ENCODE results near the gene RNF220. TPM values are rescaled to one million over a fixed set of nuclear protein-coding genes. Genes with fewer than 3 reads are reported as not detected.

RNF220 gene
- total RNA-seq, 1 donor from 2014 or later = 25.1 TPM

DNA sequence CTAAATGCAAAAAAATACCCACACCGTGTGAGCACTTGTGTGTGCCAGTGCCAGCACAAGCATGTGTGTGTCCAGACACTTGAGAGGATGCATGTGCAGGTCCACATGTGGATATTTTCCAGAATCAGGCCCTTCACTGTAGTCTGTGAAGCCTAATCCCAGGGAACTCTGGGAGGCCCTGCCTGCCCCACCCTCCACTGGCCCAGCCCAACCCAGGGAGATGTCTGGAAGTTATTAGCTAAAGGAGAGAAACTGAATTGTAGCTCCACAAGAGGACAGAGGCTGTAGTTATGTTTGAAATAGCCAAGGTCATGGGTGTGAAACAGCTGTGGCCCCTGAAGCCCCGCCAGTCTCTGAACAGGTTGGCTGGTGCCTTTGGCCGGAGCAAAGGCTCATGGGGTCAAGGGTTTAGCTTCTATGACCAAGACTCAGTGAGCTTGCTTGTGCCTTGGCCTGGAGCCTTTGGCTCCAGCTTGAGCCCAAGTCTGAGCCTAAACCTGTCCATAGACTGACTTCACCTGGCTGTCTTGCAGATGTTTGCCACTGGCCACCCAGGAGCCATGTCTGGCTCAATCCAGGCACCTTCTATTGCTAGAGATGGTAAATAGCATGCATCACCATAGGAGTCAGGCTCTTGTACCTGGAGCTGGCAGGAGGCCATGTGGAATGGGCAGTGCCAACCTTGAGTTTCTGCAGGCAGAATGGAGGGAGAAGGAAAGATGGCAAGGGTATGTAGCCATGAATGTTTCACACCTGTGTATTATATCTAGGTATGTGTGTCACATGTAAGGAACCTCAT lies 199.3 kb downstream of the RNF220 start:
- Histone ChIP-seq H3K9me3 (ENCODE audit: control insufficient read depth in 3 of 3, low read length in 3 of 3) (no peaks in the 10 kb centered on the region), H3K36me3 (ENCODE audit: control insufficient read depth in 3 of 3, insufficient read depth in 3 of 3, low read length in 3 of 3) (no peaks in the 10 kb centered on the region), H3K9ac (ENCODE audit: low read depth in 1 of 3, low read length in 3 of 3) (peak overlapping the region in 1 of 3 donors; percentile 17), H3K4me1 (ENCODE audit: control insufficient read depth in 3 of 3, insufficient read depth in 3 of 3, low read length in 3 of 3) (peaks cover 5 to 25% (median 11%) of the 10 kb centered on the region in 3 donors), H3K4me3 (ENCODE audit: low read length in 3 of 3) (no peak overlapping the region), H3K27me3 (ENCODE audit: control insufficient read depth in 3 of 3, insufficient read depth in 3 of 3, low read length in 3 of 3) (peaks cover 0 to 15% (median 7%) of the 10 kb centered on the region in 3 donors), H3K27ac (ENCODE audit: low read depth, low read length) (no peak overlapping the region)

DNA sequence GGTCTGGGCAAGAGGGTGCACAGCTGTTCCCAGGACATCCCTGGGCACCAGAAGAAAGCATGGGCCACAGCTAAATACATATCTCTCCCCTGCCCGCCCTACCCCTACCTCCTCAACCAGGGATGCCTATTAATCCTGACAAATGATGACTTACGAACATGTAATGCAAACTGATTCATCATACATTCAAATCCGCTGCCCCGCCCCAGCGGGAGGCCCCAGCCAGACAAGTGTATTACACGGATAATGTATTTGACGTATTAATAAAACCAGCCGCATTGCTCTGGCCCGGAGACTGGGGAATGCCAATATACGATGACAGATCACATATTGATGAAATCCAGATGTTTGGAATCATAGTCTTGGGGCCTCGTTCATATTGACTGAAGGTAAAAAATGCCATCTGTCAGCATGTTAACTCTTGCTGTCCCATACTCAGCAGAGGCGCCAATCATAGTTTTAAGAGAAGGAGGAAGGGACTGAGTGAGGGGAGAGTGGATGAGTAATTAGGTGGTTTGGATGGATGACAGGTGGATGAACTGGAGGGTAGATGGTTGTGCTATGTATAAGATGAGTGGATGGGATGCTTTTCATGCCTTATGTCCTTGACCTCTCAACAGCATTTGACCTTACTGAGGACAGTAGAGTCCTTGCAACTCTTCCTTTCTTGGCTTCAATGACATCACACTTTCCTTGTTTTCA lies 201.0 kb downstream of the RNF220 start:
- Histone ChIP-seq H3K4me1 (ENCODE audit: control insufficient read depth in 3 of 3, insufficient read depth in 3 of 3, low read length in 3 of 3) (peaks cover 5 to 30% (median 11%) of the 10 kb centered on the region in 3 donors), H3K9me3 (ENCODE audit: control insufficient read depth in 3 of 3, low read length in 3 of 3) (no peaks in the 10 kb centered on the region), H3K36me3 (ENCODE audit: control insufficient read depth in 3 of 3, insufficient read depth in 3 of 3, low read length in 3 of 3) (no peaks in the 10 kb centered on the region), H3K4me3 (ENCODE audit: low read length in 3 of 3) (no peak overlapping the region), H3K27me3 (ENCODE audit: control insufficient read depth in 3 of 3, insufficient read depth in 3 of 3, low read length in 3 of 3) (peaks cover 0 to 7% (median 7%) of the 10 kb centered on the region in 3 donors), H3K9ac (ENCODE audit: low read depth in 1 of 3, low read length in 3 of 3) (no peak overlapping the region), H3K27ac (ENCODE audit: low read depth, low read length) (no peak overlapping the region)

DNA sequence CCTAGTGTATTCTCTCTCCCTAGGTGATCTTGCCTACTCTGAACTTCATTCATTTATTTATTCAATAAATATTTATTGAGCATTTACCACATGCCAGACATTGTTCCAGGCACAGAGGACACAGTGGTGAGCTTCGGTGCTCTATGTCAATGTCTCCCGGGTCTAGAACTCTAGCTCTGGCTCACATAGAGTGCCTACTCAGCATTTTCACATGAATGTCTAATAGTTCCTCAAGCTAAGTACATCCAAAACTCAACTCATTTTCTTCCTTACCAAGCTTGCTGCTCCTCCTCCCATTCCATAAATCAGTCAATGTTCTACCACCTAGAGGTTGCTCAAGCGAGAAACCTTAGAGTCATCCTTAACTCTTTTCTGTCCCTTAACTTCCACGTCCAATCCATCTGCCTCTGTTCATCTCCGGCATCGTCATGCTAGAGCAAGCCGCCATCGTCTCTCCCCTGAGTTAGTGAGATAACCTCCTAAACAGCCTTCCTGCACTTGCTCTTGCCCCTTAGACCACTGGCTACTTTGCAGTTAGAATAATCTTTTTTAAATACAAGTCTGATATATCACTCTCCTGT lies 201.7 kb downstream of the RNF220 start:
- Histone ChIP-seq H3K9ac (ENCODE audit: low read depth in 1 of 3, low read length in 3 of 3) (no peak overlapping the region), H3K9me3 (ENCODE audit: control insufficient read depth in 3 of 3, low read length in 3 of 3) (no peaks in the 10 kb centered on the region), H3K27ac (ENCODE audit: low read depth, low read length) (no peak overlapping the region), H3K27me3 (ENCODE audit: control insufficient read depth in 3 of 3, insufficient read depth in 3 of 3, low read length in 3 of 3) (peaks cover 0 to 7% (median 7%) of the 10 kb centered on the region in 3 donors), H3K4me1 (ENCODE audit: control insufficient read depth in 3 of 3, insufficient read depth in 3 of 3, low read length in 3 of 3) (peaks cover 5 to 30% (median 11%) of the 10 kb centered on the region in 3 donors), H3K4me3 (ENCODE audit: low read length in 3 of 3) (no peak overlapping the region), H3K36me3 (ENCODE audit: control insufficient read depth in 3 of 3, insufficient read depth in 3 of 3, low read length in 3 of 3) (no peaks in the 10 kb centered on the region)

DNA sequence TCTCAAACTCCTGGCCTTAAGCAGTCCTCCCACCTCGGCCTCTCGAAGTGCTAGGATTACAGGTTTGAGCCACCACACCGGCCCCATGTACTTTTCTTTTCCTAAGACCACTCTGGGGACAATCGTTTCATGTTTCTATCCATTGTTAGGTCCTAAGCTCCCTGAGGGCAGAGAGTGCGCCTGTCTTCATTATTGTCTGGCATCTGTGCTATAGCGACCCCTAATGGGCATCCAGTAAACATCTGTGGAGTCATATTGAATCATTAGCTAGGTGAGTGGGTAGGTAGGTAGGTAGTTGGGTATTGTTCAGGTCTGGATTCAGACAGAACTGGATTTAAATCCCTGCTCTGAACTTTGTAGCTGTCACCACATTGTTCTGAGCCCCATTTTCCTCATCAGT lies 203.1 kb downstream of the RNF220 start:
- Histone ChIP-seq H3K27ac (ENCODE audit: low read depth, low read length) (no peak overlapping the region), H3K9me3 (ENCODE audit: control insufficient read depth in 3 of 3, low read length in 3 of 3) (no peaks in the 10 kb centered on the region), H3K4me3 (ENCODE audit: low read length in 3 of 3) (no peak overlapping the region), H3K27me3 (ENCODE audit: control insufficient read depth in 3 of 3, insufficient read depth in 3 of 3, low read length in 3 of 3) (peaks cover 0 to 7% (median 3%) of the 10 kb centered on the region in 3 donors), H3K4me1 (ENCODE audit: control insufficient read depth in 3 of 3, insufficient read depth in 3 of 3, low read length in 3 of 3) (peaks cover 2 to 19% (median 2%) of the 10 kb centered on the region in 3 donors), H3K36me3 (ENCODE audit: control insufficient read depth in 3 of 3, insufficient read depth in 3 of 3, low read length in 3 of 3) (no peaks in the 10 kb centered on the region), H3K9ac (ENCODE audit: low read depth in 1 of 3, low read length in 3 of 3) (no peak overlapping the region)

DNA sequence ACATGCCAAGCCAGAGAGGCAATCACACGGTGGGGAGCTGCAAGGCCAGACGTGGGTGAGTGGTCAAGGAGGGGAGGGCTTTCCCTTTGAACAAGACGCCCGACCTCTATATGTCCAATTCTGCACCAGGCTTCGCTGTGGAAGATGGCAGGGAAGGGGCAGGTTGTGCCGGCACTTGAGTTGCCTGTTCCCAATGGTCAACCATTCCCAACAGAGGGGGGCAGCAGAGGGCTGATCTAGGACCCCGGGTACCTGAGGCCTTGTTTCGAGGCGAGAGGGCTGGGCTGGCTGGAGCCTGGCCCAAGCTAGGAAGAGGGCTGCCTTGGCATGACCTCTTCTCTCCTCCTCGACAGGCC lies 204.3 kb downstream of the RNF220 start:
- H3K9me3 ChIP-seq (ENCODE audit: control insufficient read depth in 3 of 3, low read length in 3 of 3) = no peaks in the 10 kb centered on the region
- no peak overlapping the region for H3K27ac ChIP-seq (ENCODE audit: low read depth, low read length)
- no peak overlapping the region for H3K9ac ChIP-seq (ENCODE audit: low read depth in 1 of 3, low read length in 3 of 3)

DNA sequence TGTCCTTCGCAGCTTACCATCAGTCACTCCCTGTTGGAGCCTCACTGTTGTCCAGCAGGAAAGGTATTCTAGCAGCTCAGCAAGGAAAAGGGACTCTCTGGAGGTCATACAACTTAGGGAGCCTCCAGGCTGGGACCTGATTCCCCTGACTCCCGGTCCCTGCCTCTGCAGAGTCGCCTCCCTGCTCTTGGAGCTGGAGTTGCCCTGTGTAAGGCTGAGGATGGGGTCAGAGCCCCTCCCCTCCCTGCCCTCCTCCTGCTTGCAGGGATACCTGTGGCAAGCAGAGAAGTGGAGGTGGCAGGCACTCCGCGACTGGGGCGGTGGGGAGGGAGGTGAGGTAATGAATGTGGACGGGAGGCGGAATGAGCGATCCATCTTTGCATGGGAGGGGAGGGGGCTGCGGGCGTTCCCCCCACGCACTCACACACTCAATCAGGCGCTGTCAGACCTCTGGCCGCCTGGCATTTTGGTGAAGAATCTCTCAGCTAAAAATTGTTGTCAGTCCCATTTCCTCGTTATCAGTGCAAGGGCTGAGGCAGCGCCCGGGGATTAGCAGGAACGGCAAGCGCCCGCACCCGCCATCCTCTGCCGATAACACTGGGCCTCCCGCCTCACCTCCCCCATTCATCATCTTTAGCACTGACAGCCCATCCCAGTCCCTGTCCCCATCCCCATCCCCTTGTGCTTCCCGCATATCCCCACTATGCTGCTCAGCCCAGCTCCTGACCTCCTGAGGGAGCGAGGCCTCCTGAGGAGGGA lies 204.9 kb downstream of the RNF220 start:
- Histone ChIP-seq H3K4me1 (ENCODE audit: control insufficient read depth in 3 of 3, insufficient read depth in 3 of 3, low read length in 3 of 3) (peaks cover 0 to 5% (median 0%) of the 10 kb centered on the region in 3 donors), H3K36me3 (ENCODE audit: control insufficient read depth in 3 of 3, insufficient read depth in 3 of 3, low read length in 3 of 3) (no peaks in the 10 kb centered on the region), H3K9me3 (ENCODE audit: control insufficient read depth in 3 of 3, low read length in 3 of 3) (no peaks in the 10 kb centered on the region), H3K9ac (ENCODE audit: low read depth in 1 of 3, low read length in 3 of 3) (no peak overlapping the region), H3K4me3 (ENCODE audit: low read length in 3 of 3) (no peak overlapping the region), H3K27ac (ENCODE audit: low read depth, low read length) (no peak overlapping the region), H3K27me3 (ENCODE audit: control insufficient read depth in 3 of 3, insufficient read depth in 3 of 3, low read length in 3 of 3) (peaks cover 2 to 10% (median 3%) of the 10 kb centered on the region in 3 donors)

More for the DNA sequence above, 204.3 kb downstream of the RNF220 start:
- Histone ChIP-seq H3K27me3 (ENCODE audit: control insufficient read depth in 3 of 3, insufficient read depth in 3 of 3, low read length in 3 of 3) (peaks cover 0 to 7% (median 3%) of the 10 kb centered on the region in 3 donors), H3K4me1 (ENCODE audit: control insufficient read depth in 3 of 3, insufficient read depth in 3 of 3, low read length in 3 of 3) (peaks cover 0 to 7% (median 0%) of the 10 kb centered on the region in 3 donors), H3K36me3 (ENCODE audit: control insufficient read depth in 3 of 3, insufficient read depth in 3 of 3, low read length in 3 of 3) (no peaks in the 10 kb centered on the region), H3K4me3 (ENCODE audit: low read length in 3 of 3) (no peak overlapping the region)

DNA sequence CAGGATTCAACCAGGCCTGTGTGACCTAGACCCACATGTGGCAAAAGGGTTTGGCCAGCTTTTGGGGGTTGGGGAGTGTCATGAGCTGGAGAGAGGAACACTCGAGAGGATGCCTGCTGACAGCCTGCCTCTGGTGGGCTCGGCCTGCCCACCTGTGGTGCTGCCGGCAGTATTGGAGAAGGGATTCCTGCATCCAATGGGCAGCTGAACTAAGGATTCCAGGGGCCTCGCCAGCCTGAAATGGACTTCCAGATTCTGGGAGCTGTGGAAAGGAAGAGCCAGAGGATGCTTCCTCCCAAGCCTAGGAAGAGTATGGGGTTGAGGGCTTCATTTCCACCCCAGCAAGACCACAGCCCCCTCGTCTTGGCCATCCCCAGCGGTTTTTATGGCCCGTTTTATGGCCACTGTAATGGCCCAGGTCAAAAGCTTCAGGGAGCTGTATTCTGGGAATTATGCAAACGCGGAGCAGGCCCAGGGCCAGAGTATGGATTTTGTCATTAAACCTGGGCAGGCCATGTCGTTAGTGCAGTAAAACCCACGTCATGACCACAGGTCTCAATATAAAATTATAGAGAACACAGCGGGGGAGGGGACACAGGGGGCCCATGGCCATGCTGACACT lies 205.6 kb downstream of the RNF220 start:
- H3K27me3 ChIP-seq (ENCODE audit: control insufficient read depth in 3 of 3, insufficient read depth in 3 of 3, low read length in 3 of 3) = peaks cover 3 to 12% (median 6%) of the 10 kb centered on the region in 3 donors

DNA sequence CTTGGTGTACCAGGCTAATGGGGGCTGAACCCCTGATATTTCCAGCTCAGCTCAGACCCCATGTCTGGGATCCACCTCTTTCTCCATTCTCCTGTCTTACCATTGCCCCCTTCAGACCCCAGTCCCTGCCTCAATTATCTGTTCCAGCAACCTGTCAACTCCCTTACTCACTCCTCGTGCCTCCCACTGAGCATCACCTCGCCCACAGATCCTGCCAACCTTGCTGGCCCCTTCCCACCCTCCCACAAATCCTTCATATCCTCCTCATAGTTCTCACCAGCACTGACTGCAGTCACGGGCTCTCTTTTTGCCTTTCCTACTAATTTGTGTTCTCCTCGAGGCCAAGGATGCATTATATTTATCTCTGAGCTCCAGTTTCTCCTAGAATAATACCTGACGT lies 206.4 kb downstream of the RNF220 start:
- no peak overlapping the region for H3K9ac ChIP-seq (ENCODE audit: low read depth in 1 of 3, low read length in 3 of 3)
- no peaks in the 10 kb centered on the region for H3K36me3 ChIP-seq (ENCODE audit: control insufficient read depth in 3 of 3, insufficient read depth in 3 of 3, low read length in 3 of 3)
- H3K27ac ChIP-seq (ENCODE audit: low read depth, low read length) = no peak overlapping the region
- H3K9me3 ChIP-seq (ENCODE audit: control insufficient read depth in 3 of 3, low read length in 3 of 3) = no peaks in the 10 kb centered on the region
- H3K27me3 ChIP-seq (ENCODE audit: control insufficient read depth in 3 of 3, insufficient read depth in 3 of 3, low read length in 3 of 3) = peaks cover 4 to 20% (median 10%) of the 10 kb centered on the region in 3 donors
- H3K4me1 ChIP-seq (ENCODE audit: control insufficient read depth in 3 of 3, insufficient read depth in 3 of 3, low read length in 3 of 3) = peaks cover 0 to 5% (median 0%) of the 10 kb centered on the region in 3 donors
- no peak overlapping the region for H3K4me3 ChIP-seq (ENCODE audit: low read length in 3 of 3)

More for the DNA sequence above, 205.6 kb downstream of the RNF220 start:
- peaks cover 0 to 5% (median 0%) of the 10 kb centered on the region in 3 donors for H3K4me1 ChIP-seq (ENCODE audit: control insufficient read depth in 3 of 3, insufficient read depth in 3 of 3, low read length in 3 of 3)
- H3K4me3 ChIP-seq (ENCODE audit: low read length in 3 of 3) = no peak overlapping the region
- no peaks in the 10 kb centered on the region for H3K9me3 ChIP-seq (ENCODE audit: control insufficient read depth in 3 of 3, low read length in 3 of 3)
- no peak overlapping the region for H3K27ac ChIP-seq (ENCODE audit: low read depth, low read length)
- H3K9ac ChIP-seq (ENCODE audit: low read depth in 1 of 3, low read length in 3 of 3) = no peak overlapping the region
- no peaks in the 10 kb centered on the region for H3K36me3 ChIP-seq (ENCODE audit: control insufficient read depth in 3 of 3, insufficient read depth in 3 of 3, low read length in 3 of 3)

DNA sequence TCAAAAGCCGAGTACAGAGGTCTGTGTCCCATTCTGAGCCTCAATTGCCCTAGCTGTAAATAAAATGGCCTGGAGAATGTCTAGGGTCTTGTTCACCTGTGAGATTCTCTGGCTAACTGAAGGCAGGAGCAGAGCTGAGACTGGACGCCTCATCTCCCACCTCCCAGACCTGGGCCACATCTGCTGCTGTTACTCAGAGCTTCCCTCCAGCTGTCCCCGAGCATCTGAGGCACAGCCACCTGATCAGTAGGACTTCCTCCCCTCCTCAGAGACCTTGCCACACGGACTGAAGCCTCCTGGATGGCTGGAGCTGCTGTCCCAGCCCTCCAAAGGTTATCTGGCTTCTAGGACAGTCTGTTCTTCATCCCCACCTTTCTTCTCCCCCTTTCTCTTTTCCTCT lies 206.8 kb downstream of the RNF220 start:
- Histone ChIP-seq H3K27me3 (ENCODE audit: control insufficient read depth in 3 of 3, insufficient read depth in 3 of 3, low read length in 3 of 3) (peaks cover 8 to 25% (median 14%) of the 10 kb centered on the region in 3 donors), H3K4me1 (ENCODE audit: control insufficient read depth in 3 of 3, insufficient read depth in 3 of 3, low read length in 3 of 3) (peaks cover 0 to 5% (median 2%) of the 10 kb centered on the region in 3 donors), H3K9ac (ENCODE audit: low read depth in 1 of 3, low read length in 3 of 3) (no peak overlapping the region), H3K9me3 (ENCODE audit: control insufficient read depth in 3 of 3, low read length in 3 of 3) (no peaks in the 10 kb centered on the region), H3K36me3 (ENCODE audit: control insufficient read depth in 3 of 3, insufficient read depth in 3 of 3, low read length in 3 of 3) (no peaks in the 10 kb centered on the region), H3K27ac (ENCODE audit: low read depth, low read length) (no peak overlapping the region), H3K4me3 (ENCODE audit: low read length in 3 of 3) (no peak overlapping the region)
